H1 (cell line): ENCODE results near the gene EDDM3A. TPM values are rescaled to one million over a fixed set of nuclear protein-coding genes. Genes with fewer than 3 reads are reported as not detected.

ENCODE experiments used
- CTCF ChIA-PET: fragments of 300-600 bp; sonication (Branson Sonifier 250); formaldehyde crosslinking; loops from one replicate; lab custom pipeline; 2021; ENCODE audit not compliant: partially characterized antibody; lab: Charles Lee
- POLR2A ChIA-PET: fragments of 300-600 bp; sonication (Branson Sonifier 250); formaldehyde crosslinking; loops from one replicate; lab custom pipeline; 2021; ENCODE audit warnings: inconsistent platforms; ENCODE audit not compliant: partially characterized antibody; lab: Charles Lee
- DNase-seq, 2 experiments: peaks; one replicate each; pipeline versions ENCODE4 v3.0.0 to v3.0.0-alpha.2; 2010 to 2022; ENCODE audit warnings: low spot score in 2 of 2, low read depth in 1 of 2, mixed read lengths in 1 of 2
- FAIRE-seq: peaks from 2 replicates; lab custom pipeline; 2011; peaks lifted over from hg19 to GRCh38; lab: Jason Lieb, UNC
- H2AFZ ChIP-seq: 2 replicates; pipeline ENCODE4 v1.8.1; 2012; ENCODE audit warnings: low read length, inconsistent platforms
- H2AK5ac ChIP-seq: 2 replicates; pipeline ENCODE4 v1.6.1; 2013; ENCODE audit warnings: low read depth, low read length
- H2BK120ac ChIP-seq: replicated peaks from 2 replicates; pipeline ENCODE3; 2013; ENCODE audit warnings: low read depth, low read length, inconsistent platforms
- H2BK12ac ChIP-seq: 2 replicates; pipeline ENCODE4 v1.6.1; 2013; ENCODE audit warnings: low read depth, low read length
- H2BK15ac ChIP-seq: 2 replicates; pipeline ENCODE4 v1.6.1; 2013; ENCODE audit warnings: low read length
- H2BK20ac ChIP-seq: 2 replicates; pipeline ENCODE4 v1.6.1; 2013; ENCODE audit warnings: low read length
- H2BK5ac ChIP-seq: 2 replicates; pipeline ENCODE4 v1.6.1; 2013; ENCODE audit warnings: low read depth, low read length
- H3K14ac ChIP-seq: 2 replicates; pipeline ENCODE4 v1.6.1; 2013; ENCODE audit warnings: inconsistent platforms; ENCODE audit not compliant: insufficient read length
- H3K18ac ChIP-seq: 2 replicates; pipeline ENCODE4 v1.6.1; 2013; ENCODE audit warnings: low read length; ENCODE audit errors: extremely low read depth
- H3K23ac ChIP-seq: 2 replicates; pipeline ENCODE4 v1.6.1; 2013; ENCODE audit warnings: inconsistent platforms; ENCODE audit not compliant: insufficient read length
- H3K23me2 ChIP-seq: 2 replicates; pipeline ENCODE4 v1.6.1; 2013; ENCODE audit warnings: low read depth, low read length
- H3K27ac ChIP-seq: 2 replicates; pipeline ENCODE4 v1.6.1; 2011; ENCODE audit warnings: low read depth, low read length, inconsistent platforms
- H3K27me3 ChIP-seq, 4 experiments: replicated peaks in 1 of 4; 1 replicate in 1 of 4; 2 replicates in 3 of 4; pipeline versions ENCODE4 v1.6.1 to v1.8.1; 2011 to 2013; ENCODE audit warnings: low read length in 3 of 4, mild to moderate bottlenecking in 3 of 4, inconsistent platforms in 2 of 4, mixed read lengths in 2 of 4, moderate library complexity in 1 of 4; ENCODE audit not compliant: control insufficient read depth in 3 of 4, insufficient read depth in 3 of 4; ENCODE audit errors: extremely low read depth in 1 of 4
- H3K36me3 ChIP-seq, 4 experiments: 2 replicates each; pipeline versions ENCODE4 v1.6.1 to v1.8.1; 2011 to 2013; ENCODE audit warnings: mild to moderate bottlenecking in 4 of 4, low read length in 3 of 4, moderate library complexity in 2 of 4, control low read depth in 1 of 4, inconsistent platforms in 1 of 4; ENCODE audit not compliant: insufficient read depth in 4 of 4, control insufficient read depth in 2 of 4
- H3K4ac ChIP-seq: replicated peaks from 2 replicates; pipeline ENCODE3; 2013; ENCODE audit warnings: low read length, low read depth, mixed read lengths, inconsistent platforms; ENCODE audit not compliant: insufficient read length
- H3K4me1 ChIP-seq, 4 experiments: replicated peaks in 1 of 4; 1 replicate in 1 of 4; 2 replicates in 3 of 4; pipeline versions ENCODE4 v1.6.1 to v1.8.1; 2011 to 2013; ENCODE audit warnings: low read length in 3 of 4, inconsistent platforms in 2 of 4, mixed read lengths in 1 of 4; ENCODE audit not compliant: insufficient read depth in 4 of 4, control insufficient read depth in 3 of 4
- H3K4me2 ChIP-seq, 2 experiments: 2 replicates each; pipeline versions ENCODE4 v1.6.1 to v1.8.1; 2011 to 2013; ENCODE audit warnings: low read depth in 2 of 2, low read length in 2 of 2, control low read depth in 1 of 2, inconsistent platforms in 1 of 2, mild to moderate bottlenecking in 1 of 2; ENCODE audit not compliant: insufficient read depth in 1 of 2
- H3K4me3 ChIP-seq, 4 experiments: fragments of 200-600, 300-600 bp in 1 of 4; sonication (generic), shearing (Covaris generic), sonication (Bioruptor Twin) in 1 of 4; 2 replicates each; pipeline versions ENCODE4 v1.5.1 to v1.8.1; 2011 to 2016; ENCODE audit warnings: low read length in 4 of 4, low read depth in 3 of 4, control low read depth in 2 of 4, inconsistent platforms in 2 of 4, mild to moderate bottlenecking in 2 of 4, mixed read lengths in 1 of 4, moderate library complexity in 1 of 4; ENCODE audit not compliant: insufficient read depth in 2 of 4; ENCODE audit errors: extremely low read depth in 1 of 4
- H3K56ac ChIP-seq: replicated peaks from 2 replicates; pipeline ENCODE3; 2013; ENCODE audit warnings: low read depth, mild to moderate bottlenecking, mixed read lengths, low read length, inconsistent platforms; ENCODE audit not compliant: insufficient read length
- H3K79me1 ChIP-seq: 2 replicates; pipeline ENCODE4 v1.6.1; 2013; ENCODE audit warnings: low read depth, low read length, control low read depth
- H3K79me2 ChIP-seq, 2 experiments: 2 replicates each; pipeline versions ENCODE4 v1.6.1 to v1.8.1; 2012 to 2013; ENCODE audit warnings: low read length in 2 of 2, mild to moderate bottlenecking in 2 of 2, inconsistent platforms in 1 of 2; ENCODE audit not compliant: insufficient read depth in 2 of 2, control insufficient read depth in 1 of 2
- H3K9ac ChIP-seq, 4 experiments: replicated peaks in 1 of 4; 1 replicate in 1 of 4; 2 replicates in 3 of 4; pipeline versions ENCODE4 v1.6.1 to v1.8.1; 2011 to 2013; ENCODE audit warnings: low read depth in 3 of 4, low read length in 3 of 4, control low read depth in 2 of 4, mild to moderate bottlenecking in 2 of 4, moderate library complexity in 2 of 4, inconsistent platforms in 1 of 4; ENCODE audit errors: extremely low read depth in 1 of 4
- H3K9me3 ChIP-seq, 2 experiments: 2 replicates each; pipeline versions ENCODE4 v1.6.1 to v1.8.1; 2012 to 2013; ENCODE audit warnings: mild to moderate bottlenecking in 2 of 2, moderate library complexity in 2 of 2, control low read depth in 1 of 2, inconsistent platforms in 1 of 2, low read depth in 1 of 2, low read length in 1 of 2, mixed read lengths in 1 of 2; ENCODE audit not compliant: insufficient read depth in 2 of 2
- H4K20me1 ChIP-seq, 2 experiments: replicated peaks in 1 of 2; 2 replicates each; pipeline versions ENCODE3 to v1.8.1; 2011 to 2013; ENCODE audit warnings: inconsistent platforms in 2 of 2, low read length in 2 of 2, mild to moderate bottlenecking in 1 of 2; ENCODE audit not compliant: insufficient read depth in 2 of 2, control insufficient read depth in 1 of 2
- H4K5ac ChIP-seq: 2 replicates; pipeline ENCODE4 v1.6.1; 2013; ENCODE audit warnings: low read length, low read depth, mixed read lengths, inconsistent platforms; ENCODE audit not compliant: insufficient read length
- H4K8ac ChIP-seq: 2 replicates; pipeline ENCODE4 v1.8.0; 2013; ENCODE audit warnings: mild to moderate bottlenecking, moderate library complexity, low read length, inconsistent platforms; ENCODE audit not compliant: insufficient read depth; ENCODE audit errors: extremely low read depth
- H4K91ac ChIP-seq: replicated peaks from 2 replicates; pipeline ENCODE3; 2013; ENCODE audit warnings: low read length, mixed read lengths, inconsistent platforms; ENCODE audit not compliant: insufficient read length
- POLR2AphosphoS5 ChIP-seq: IDR thresholded peaks from 2 replicates; pipeline ENCODE4 v1.6.1; 2011; ENCODE audit warnings: low read depth, low read length
- RAD21 ChIP-seq, 2 experiments: IDR thresholded peaks in 1 of 2; conservative IDR thresholded peaks in 1 of 2; 2 replicates each; pipeline ENCODE4 v1.6.1; 2011; ENCODE audit warnings: low read depth in 2 of 2, low read length in 2 of 2, improper control_type of control experiment in 1 of 2, inconsistent platforms in 1 of 2, mild to moderate bottlenecking in 1 of 2, moderate library complexity in 1 of 2
- SP4 ChIP-seq: IDR thresholded peaks from 2 replicates; pipeline ENCODE4 v1.6.1; 2012; ENCODE audit warnings: low read length, inconsistent platforms
- WGBS, 2 experiments: shearing (Covaris generic) in 1 of 2; methylation state at CpG; one replicate each; pipeline versions ENCODE4 v1.1.6 to v1.1.7; 2013 to 2015; ENCODE audit warnings: low lambda C conversion rate in 2 of 2, mixed read lengths in 2 of 2, inconsistent platforms in 1 of 2, low coverage in 1 of 2, missing lambda C conversion rate in 1 of 2; ENCODE audit not compliant: insufficient replicate concordance in 2 of 2, insufficient coverage in 1 of 2, insufficient read length in 1 of 2; ENCODE audit errors: extremely low coverage in 1 of 2, missing lambda C conversion rate in 1 of 2; 5-methylcytosine and 5-hydroxymethylcytosine counted together
- polyA plus RNA-seq, 7 experiments: library from polyadenylated mRNA; depleted of rRNA in 3 of 7; stranded (reverse) in 5 of 7; unstranded in 2 of 7; fragments of >200 nt in 5 of 7; fragments of 200-250 nt in 2 of 7; gene quantifications; 1 replicate in 5 of 7; 2 replicates in 1 of 7; 4 replicates in 1 of 7; pipeline versions ENCODE4 v1.2.1 to v1.2.3, GENCODE V29; 2011 to 2013; ENCODE audit warnings: missing spikeins in 2 of 7, mixed read lengths in 2 of 7
- total RNA-seq: library from RNA; stranded (reverse); fragmentation: NEBNext Ultra II Directional; extraction: Animal tissue kit (Norgen Biotek cat#: 25700); gene quantifications from 2 replicates; pipeline ENCODE4 v1.2.1, GENCODE V29; 2021
- TF ChIP-seq, protein P1 (sequence below): IDR thresholded peaks from 2 replicates; pipeline ENCODE4 v1.6.1; 2012; ENCODE audit warnings: inconsistent platforms

EDDM3A gene
- total and polyA plus RNA-seq, 2 of the 8 experiments (the other 6 are each of a cell fraction or from before 2014, with no cell fraction given): 0.09 TPM; not detected in 1

GRCh38 chr14:20775901-20776300 lies 30.2 kb downstream of the EDDM3A start:
- H3K18ac ChIP-seq: peak overlapping the region; percentile 33; the same call in 1 of the 2 replicates
- peak overlapping the region; percentile 76; the same call in 1 of the 2 replicates for H2AK5ac ChIP-seq
- peaks cover 5 to 20% (median 9%) of the 10 kb centered on the region in 4 experiments; a peak in 5 of 7 replicates for H3K4me1 ChIP-seq
- no peak overlapping the region for H3K56ac ChIP-seq
- peak overlapping the region in 1 of 2 experiments; percentile 34; a peak in 2 of 4 replicates for H3K4me2 ChIP-seq
- 92% methylated on average over 1 of the region's 1 CpG; no CpG with 5 or more reads in 1 of the 2 experiments for WGBS, 2 experiments
- no peak overlapping the region for H2BK15ac ChIP-seq
- DNase-seq: no peak
- H3K9ac ChIP-seq: no peak overlapping the region
- TF ChIP-seq SP4 (no peak), POLR2AphosphoS5 (no peak), RAD21 (IDR thresholded peaks at IDR 0.05 in 1 of 2, conservative IDR thresholded peaks at IDR 0.05 in 1 of 2; ENCODE audit: low read depth in 2 of 2, low read length in 2 of 2) (no peak)
- TF ChIP-seq, protein P1, sequence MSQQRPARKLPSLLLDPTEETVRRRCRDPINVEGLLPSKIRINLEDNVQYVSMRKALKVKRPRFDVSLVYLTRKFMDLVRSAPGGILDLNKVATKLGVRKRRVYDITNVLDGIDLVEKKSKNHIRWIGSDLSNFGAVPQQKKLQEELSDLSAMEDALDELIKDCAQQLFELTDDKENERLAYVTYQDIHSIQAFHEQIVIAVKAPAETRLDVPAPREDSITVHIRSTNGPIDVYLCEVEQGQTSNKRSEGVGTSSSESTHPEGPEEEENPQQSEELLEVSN: no peak
- H3K14ac ChIP-seq: no peak overlapping the region
- H4K20me1 ChIP-seq: no peaks in the 10 kb centered on the region
- H3K4ac ChIP-seq: peak overlapping the region; percentile 45
- H2BK20ac ChIP-seq: peak overlapping the region; percentile 99
- H3K27ac ChIP-seq: no peak overlapping the region
- no peaks in the 10 kb centered on the region for H3K9me3 ChIP-seq
- peak; percentile 7 for FAIRE-seq
- CTCF ChIA-PET: interaction anchor here (0.8 to 2.0 kb wide), 4 partner anchors 13 to 195 kb away, joined by 3 to 6 read pairs (median 4); no protein-coding TSS in a partner anchor
- H3K27me3 ChIP-seq: no peaks in the 10 kb centered on the region
- no peaks in the 10 kb centered on the region for H3K79me2 ChIP-seq
- no peaks in the 10 kb centered on the region for H3K23me2 ChIP-seq
- H4K91ac ChIP-seq: peak overlapping the region; percentile 67
- no peaks in the 10 kb centered on the region for H3K36me3 ChIP-seq
- H2AFZ ChIP-seq: no peak overlapping the region
- POLR2A ChIA-PET: interaction anchor here (1.2 kb wide), 1 partner anchor 18 kb away, joined by 4 read pairs; no protein-coding TSS in a partner anchor
- H4K5ac ChIP-seq: peak overlapping the region; percentile 62
- peak overlapping the region; percentile 80; the same call in 1 of the 2 replicates for H2BK5ac ChIP-seq
- no peak overlapping the region for H3K4me3 ChIP-seq
- H3K79me1 ChIP-seq: no peaks in the 10 kb centered on the region
- H3K23ac ChIP-seq: no peak overlapping the region
- peak overlapping the region; percentile 46 for H2BK12ac ChIP-seq
- H4K8ac ChIP-seq: no peak overlapping the region
- peak overlapping the region; percentile 85 for H2BK120ac ChIP-seq
